Chondrocyte (in vitro differentiated cells): ENCODE measurements around the gene NFIL3. TPM values are rescaled to one million over a fixed set of nuclear protein-coding genes. Genes with fewer than 3 reads are reported as not detected.
A peak's percentile ranks its signal among the peaks of the same experiment; 100 is the strongest.
"Not testable (repeated sequence)": the region's sequence is repeated elsewhere in the genome, so short reads cannot be mapped to it uniquely, and the experiment has no call there.

Experiments used
- DNase-seq: peaks from one replicate; pipeline ENCODE4 v3.0.0; 2021; ENCODE audit warnings: mixed read lengths, low spot score
- H3K27ac Mint-ChIP-seq: one replicate; pipeline ENCODE4 v1.8.0; 2021; ENCODE audit warnings: mild to moderate bottlenecking, moderate library complexity, mixed read lengths; ENCODE audit not compliant: unreplicated experiment
- H3K27me3 Mint-ChIP-seq: 2 replicates; pipeline ENCODE4 v1.8.0; 2021; ENCODE audit warnings: low read depth, mixed read lengths
- H3K36me3 Mint-ChIP-seq: 2 replicates; pipeline ENCODE4 v1.8.0; 2021; ENCODE audit warnings: low read depth, mixed read lengths
- H3K4me1 Mint-ChIP-seq: 2 replicates; pipeline ENCODE4 v1.8.0; 2021; ENCODE audit warnings: low read depth, mild to moderate bottlenecking, mixed read lengths
- H3K4me3 Mint-ChIP-seq: one replicate; pipeline ENCODE4 v1.8.0; 2021; ENCODE audit warnings: mild to moderate bottlenecking, moderate library complexity, mixed read lengths; ENCODE audit not compliant: unreplicated experiment
- H3K9me3 Mint-ChIP-seq: 2 replicates; pipeline ENCODE4 v1.8.0; 2021; ENCODE audit warnings: low read depth, mixed read lengths
- total RNA-seq: library from RNA; stranded (reverse); gene quantifications from 3 replicates; pipeline ENCODE4 v1.2.1, GENCODE V29; 2021
- TF ChIP-seq, protein P1 (sequence below): fragments of 200-600 bp; sonication (generic); IDR thresholded peaks from 2 replicates; pipeline ENCODE4 v1.5.0; 2021; ENCODE audit warnings: antibody characterized with exemption, mild to moderate bottlenecking, moderate library complexity

NFIL3 gene
- total RNA-seq, 1 donor from 2014 or later, result 43.2 TPM

DNA sequence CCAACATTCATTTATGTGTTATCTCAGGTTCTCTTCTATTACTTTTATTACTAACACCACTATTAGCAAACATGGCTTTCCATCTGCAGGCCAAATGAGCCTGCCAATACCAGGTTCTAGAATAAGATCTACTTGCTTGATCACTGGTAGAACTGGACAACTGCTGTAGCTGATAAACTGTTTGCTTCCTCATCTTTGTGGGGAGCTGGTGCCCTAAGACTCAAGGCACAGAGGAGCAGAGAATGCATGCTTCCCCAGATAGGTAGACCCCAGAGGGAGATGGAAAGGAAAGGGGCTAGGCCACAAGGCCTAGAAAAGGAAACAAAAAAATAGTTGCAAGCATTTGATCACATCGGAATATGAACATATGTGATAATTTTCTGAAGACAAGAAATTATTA is 31.2 kb downstream of the NFIL3 start:
- Mint-ChIP-seq H3K27ac (peak overlapping the region; percentile 62), H3K27me3 (no peaks in the 10 kb centered on the region), H3K36me3 (no peaks in the 10 kb centered on the region), H3K9me3 (no peaks in the 10 kb centered on the region), H3K4me3 (no peak overlapping the region), H3K4me1 (peaks cover 17% of the 10 kb centered on the region)
- TF ChIP-seq, protein P1, sequence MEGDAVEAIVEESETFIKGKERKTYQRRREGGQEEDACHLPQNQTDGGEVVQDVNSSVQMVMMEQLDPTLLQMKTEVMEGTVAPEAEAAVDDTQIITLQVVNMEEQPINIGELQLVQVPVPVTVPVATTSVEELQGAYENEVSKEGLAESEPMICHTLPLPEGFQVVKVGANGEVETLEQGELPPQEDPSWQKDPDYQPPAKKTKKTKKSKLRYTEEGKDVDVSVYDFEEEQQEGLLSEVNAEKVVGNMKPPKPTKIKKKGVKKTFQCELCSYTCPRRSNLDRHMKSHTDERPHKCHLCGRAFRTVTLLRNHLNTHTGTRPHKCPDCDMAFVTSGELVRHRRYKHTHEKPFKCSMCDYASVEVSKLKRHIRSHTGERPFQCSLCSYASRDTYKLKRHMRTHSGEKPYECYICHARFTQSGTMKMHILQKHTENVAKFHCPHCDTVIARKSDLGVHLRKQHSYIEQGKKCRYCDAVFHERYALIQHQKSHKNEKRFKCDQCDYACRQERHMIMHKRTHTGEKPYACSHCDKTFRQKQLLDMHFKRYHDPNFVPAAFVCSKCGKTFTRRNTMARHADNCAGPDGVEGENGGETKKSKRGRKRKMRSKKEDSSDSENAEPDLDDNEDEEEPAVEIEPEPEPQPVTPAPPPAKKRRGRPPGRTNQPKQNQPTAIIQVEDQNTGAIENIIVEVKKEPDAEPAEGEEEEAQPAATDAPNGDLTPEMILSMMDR, result no peak
- DNase-seq, result no peak

DNA sequence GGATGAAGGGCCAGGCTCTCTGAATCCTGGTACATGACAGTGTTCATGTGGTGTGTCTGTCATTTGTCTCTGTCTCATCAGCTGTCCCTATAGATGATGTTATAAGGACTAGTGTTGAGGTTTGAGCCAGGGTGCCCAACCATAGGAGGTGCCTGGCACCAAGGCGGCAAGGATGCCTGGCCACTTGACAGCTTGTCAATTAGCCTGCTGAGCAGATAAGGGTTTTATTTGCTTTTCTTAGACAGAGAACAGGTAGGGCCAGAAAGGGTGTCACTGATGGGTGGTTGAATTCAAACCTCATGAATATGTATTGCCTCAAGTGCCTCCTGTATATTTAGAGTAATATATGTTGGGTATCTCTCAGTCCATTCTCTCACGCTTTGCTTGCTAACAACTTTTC is 31.8 kb downstream of the NFIL3 start:
- Mint-ChIP-seq H3K4me3 (no peak overlapping the region), H3K9me3 (no peaks in the 10 kb centered on the region), H3K4me1 (peaks cover 17% of the 10 kb centered on the region), H3K27me3 (no peaks in the 10 kb centered on the region), H3K27ac (no peak overlapping the region), H3K36me3 (no peaks in the 10 kb centered on the region)
- TF ChIP-seq, protein P1, result no peak
- no peak for DNase-seq

DNA sequence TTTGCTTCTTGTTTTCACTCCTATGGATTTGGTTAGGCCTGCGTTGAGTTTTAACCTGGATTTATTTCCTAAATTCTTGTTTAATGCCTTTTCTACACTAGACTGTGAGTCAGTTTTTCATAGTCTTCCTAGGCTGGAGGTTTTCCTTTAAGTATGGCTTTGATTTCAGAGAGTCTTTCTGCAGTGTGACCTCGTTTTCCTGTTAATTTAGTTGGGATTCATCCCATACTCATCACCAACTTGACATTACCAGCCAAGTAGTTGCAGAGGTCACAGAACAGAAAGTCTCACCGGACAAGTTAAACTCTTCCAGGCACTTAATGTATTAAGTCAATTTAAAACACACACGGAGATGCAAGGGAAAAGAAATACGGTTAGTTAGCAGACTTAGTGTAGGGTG is 32.2 kb downstream of the NFIL3 start:
- DNase-seq, result no peak
- TF ChIP-seq, protein P1, result no peak
- Mint-ChIP-seq H3K27ac (no peak overlapping the region), H3K4me1 (peaks cover 14% of the 10 kb centered on the region), H3K9me3 (no peaks in the 10 kb centered on the region), H3K4me3 (no peak overlapping the region), H3K36me3 (no peaks in the 10 kb centered on the region), H3K27me3 (no peaks in the 10 kb centered on the region)

DNA sequence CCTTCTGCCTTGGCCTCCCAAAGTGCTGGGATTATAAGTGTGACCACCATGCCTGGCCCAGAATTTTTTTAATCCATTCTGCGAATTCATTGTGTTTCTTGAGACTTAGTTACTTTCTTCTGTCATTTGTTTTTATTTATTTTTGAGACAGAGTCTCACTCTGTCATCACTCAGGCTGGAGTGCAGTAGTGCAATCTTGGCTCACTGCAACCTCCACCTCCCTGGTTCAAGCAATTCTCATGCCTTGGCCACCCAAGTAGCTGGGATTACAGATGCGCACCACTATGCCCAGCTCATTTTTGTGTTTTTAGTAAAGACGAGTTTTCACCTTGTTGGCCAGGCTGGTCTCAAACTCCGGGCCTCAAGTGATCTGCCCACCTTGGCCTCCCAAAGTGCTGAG is 33.9 kb downstream of the NFIL3 start:
- H3K9me3 Mint-ChIP-seq, H3K4me3 Mint-ChIP-seq, H3K4me1 Mint-ChIP-seq, H3K36me3 Mint-ChIP-seq, H3K27me3 Mint-ChIP-seq, DNase-seq, H3K27ac Mint-ChIP-seq: not testable (repeated sequence)

DNA sequence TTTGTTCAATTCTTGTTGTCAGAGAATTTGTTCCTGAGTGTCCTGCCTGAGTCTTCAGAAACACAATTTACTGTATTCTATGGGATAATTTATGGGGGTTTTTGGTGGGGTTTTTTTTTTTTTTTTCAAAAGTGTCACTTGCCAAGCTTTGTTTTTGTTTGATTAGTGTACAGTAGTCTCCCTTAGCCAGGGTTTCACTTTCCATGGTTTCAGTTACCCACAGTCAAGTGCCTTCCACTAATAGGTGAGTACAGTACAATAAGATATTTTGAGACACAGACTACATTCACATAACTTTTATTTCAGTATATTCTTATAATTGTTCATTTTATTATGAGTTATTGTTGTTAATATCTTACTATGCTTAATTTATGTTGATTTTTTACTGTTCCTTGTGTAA is 36.9 kb downstream of the NFIL3 start:
- no peak for DNase-seq
- Mint-ChIP-seq H3K4me3 (no peak overlapping the region), H3K4me1 (no peaks in the 10 kb centered on the region), H3K27me3 (no peaks in the 10 kb centered on the region), H3K36me3 (no peaks in the 10 kb centered on the region), H3K9me3 (no peaks in the 10 kb centered on the region), H3K27ac (no peak overlapping the region)
- TF ChIP-seq, protein P1, result no peak

DNA sequence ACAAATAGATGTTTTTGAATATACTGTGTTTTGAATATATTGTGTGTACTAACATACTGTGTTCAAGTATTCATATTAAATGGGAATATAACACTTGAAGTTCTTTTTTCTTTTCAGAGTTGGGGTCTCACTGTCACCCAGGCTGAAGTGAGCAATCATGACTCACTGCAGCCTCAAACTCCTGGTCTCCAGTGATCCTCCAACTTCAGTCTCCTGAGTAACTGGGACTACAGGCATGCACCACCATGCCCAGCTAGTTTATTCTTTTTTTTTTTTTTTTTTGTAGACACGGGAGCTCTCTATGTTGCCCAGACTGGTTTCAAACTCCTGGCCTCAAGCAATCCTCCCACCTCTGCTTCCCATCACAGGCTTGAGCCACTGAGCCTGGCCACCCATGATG is 38.7 kb downstream of the NFIL3 start:
- DNase-seq, result no peak
- TF ChIP-seq, protein P1, result no peak
- no peak overlapping the region for H3K27ac Mint-ChIP-seq
- no peaks in the 10 kb centered on the region for H3K27me3 Mint-ChIP-seq
- H3K4me3 Mint-ChIP-seq, result no peak overlapping the region
- no peaks in the 10 kb centered on the region for H3K36me3 Mint-ChIP-seq
- no peaks in the 10 kb centered on the region for H3K9me3 Mint-ChIP-seq
- no peaks in the 10 kb centered on the region for H3K4me1 Mint-ChIP-seq
